ENCODE measurements around the gene PSD2.

Gene PSD2

GRCh38 chr5:139812836-139813805 is 17.5 kb downstream of the PSD2 start:
- no peak for DNase-seq (ENCODE audit: low spot score)

- no peak for DNase-seq (ENCODE audit: low spot score)
These were observed 18.6 kb downstream of the PSD2 start for GRCh38 chr5:139814191-139814601.

GRCh38 chr5:139814704-139815280 is 19.2 kb downstream of the PSD2 start:
- DNase-seq (ENCODE audit: low spot score): no peak

GRCh38 chr5:139816566-139816965 is 21.0 kb downstream of the PSD2 start:
- DNase-seq (ENCODE audit: low spot score): no peak

GRCh38 chr5:139817362-139817761 is 21.8 kb downstream of the PSD2 start:
- no peak for DNase-seq (ENCODE audit: low spot score)

GRCh38 chr5:139817970-139818369 is 22.4 kb downstream of the PSD2 start:
- no peak for DNase-seq (ENCODE audit: low spot score)

GRCh38 chr5:139820130-139820529 is 24.5 kb downstream of the PSD2 start:
- no peak for DNase-seq (ENCODE audit: low spot score)

GRCh38 chr5:139820606-139821005 is 25.0 kb downstream of the PSD2 start:
- DNase-seq (ENCODE audit: low spot score): no peak

- no peak for DNase-seq (ENCODE audit: low spot score)
These were observed 26.4 kb downstream of the PSD2 start for GRCh38 chr5:139821806-139822552.

- no peak for DNase-seq (ENCODE audit: low spot score)
These were observed 27.2 kb downstream of the PSD2 start for GRCh38 chr5:139822553-139823425.

GRCh38 chr5:139823757-139824355 is 28.2 kb downstream of the PSD2 start:
- DNase-seq (ENCODE audit: low spot score): no peak

- no peak for DNase-seq (ENCODE audit: low spot score)
These were observed 30.1 kb downstream of the PSD2 start for GRCh38 chr5:139825690-139826089.

GRCh38 chr5:139828207-139828895 is 32.7 kb downstream of the PSD2 start:
- no peak for DNase-seq (ENCODE audit: low spot score)

GRCh38 chr5:139829471-139829870 is 33.9 kb downstream of the PSD2 start:
- DNase-seq (ENCODE audit: low spot score): no peak

GRCh38 chr5:139831624-139832023 is 36.0 kb downstream of the PSD2 start:
- no peak for DNase-seq (ENCODE audit: low spot score)

GRCh38 chr5:139833525-139833924 is 37.9 kb downstream of the PSD2 start:
- no peak for DNase-seq (ENCODE audit: low spot score)

- no peak for DNase-seq (ENCODE audit: low spot score)
These were observed 40.0 kb downstream of the PSD2 start for GRCh38 chr5:139835656-139836055.

- DNase-seq (ENCODE audit: low spot score): no peak
These were observed 41.0 kb downstream of the PSD2 start for GRCh38 chr5:139836469-139837208.

- no peak for DNase-seq (ENCODE audit: low spot score)
These were observed 42.2 kb downstream of the PSD2 start for GRCh38 chr5:139837711-139838380.

Data from ecto neural progenitor cell (in vitro differentiated cells).